Measurements from ENCODE around the gene CYB5D1. TPM values are rescaled to one million over a fixed set of nuclear protein-coding genes. Genes with fewer than 3 reads are reported as not detected.
"Not testable (repeated sequence)": the region's sequence is repeated elsewhere in the genome, so short reads cannot be mapped to it uniquely, and the experiment has no call there.

Gene CYB5D1
- total and polyA plus RNA-seq, 2 of the 8 experiments (the other 6 are each of a cell fraction or from before 2014, with no cell fraction given) = 11.0 to 18.0 TPM

- H3K23ac ChIP-seq (ENCODE audit: insufficient read length); H3K18ac ChIP-seq (ENCODE audit: extremely low read depth, low read length); H2BK20ac ChIP-seq (ENCODE audit: low read length); H2BK12ac ChIP-seq (ENCODE audit: low read depth, low read length); H3K4me2 ChIP-seq (ENCODE audit: insufficient read depth in 1 of 2, low read depth in 2 of 2, low read length in 2 of 2); H3K27ac ChIP-seq (ENCODE audit: low read depth, low read length); H3K14ac ChIP-seq (ENCODE audit: insufficient read length); H2AK5ac ChIP-seq (ENCODE audit: low read depth, low read length); POLR2A ChIA-PET (ENCODE audit: partially characterized antibody); H3K79me1 ChIP-seq (ENCODE audit: low read depth, low read length); H3K36me3 ChIP-seq (ENCODE audit: control insufficient read depth in 2 of 4, insufficient read depth in 4 of 4, low read length in 3 of 4); H3K79me2 ChIP-seq (ENCODE audit: control insufficient read depth in 1 of 2, insufficient read depth in 2 of 2, low read length in 2 of 2); H2BK120ac ChIP-seq (replicated peaks; ENCODE audit: low read depth, low read length); H3K4ac ChIP-seq (replicated peaks; ENCODE audit: insufficient read length, low read depth, low read length); FAIRE-seq; H3K9me3 ChIP-seq (ENCODE audit: insufficient read depth in 2 of 2, low read depth in 1 of 2, low read length in 1 of 2); H4K91ac ChIP-seq (replicated peaks; ENCODE audit: insufficient read length, low read length); H3K56ac ChIP-seq (replicated peaks; ENCODE audit: insufficient read length, low read depth, low read length); H4K20me1 ChIP-seq (replicated peaks in 1 of 2; ENCODE audit: control insufficient read depth in 1 of 2, insufficient read depth in 2 of 2, low read length in 2 of 2); H2BK15ac ChIP-seq (ENCODE audit: low read length); H3K9ac ChIP-seq (replicated peaks in 1 of 4; ENCODE audit: extremely low read depth in 1 of 4, low read depth in 3 of 4, low read length in 3 of 4); H2AFZ ChIP-seq (ENCODE audit: low read length); H2BK5ac ChIP-seq (ENCODE audit: low read depth, low read length); H3K27me3 ChIP-seq (replicated peaks in 1 of 4; ENCODE audit: control insufficient read depth in 3 of 4, extremely low read depth in 1 of 4, insufficient read depth in 3 of 4, low read length in 3 of 4); H3K4me1 ChIP-seq (replicated peaks in 1 of 4; ENCODE audit: control insufficient read depth in 3 of 4, insufficient read depth in 4 of 4, low read length in 3 of 4); H3K4me3 ChIP-seq (ENCODE audit: extremely low read depth in 1 of 4, insufficient read depth in 2 of 4, low read depth in 3 of 4, low read length in 4 of 4); H3K23me2 ChIP-seq (ENCODE audit: low read depth, low read length); H4K5ac ChIP-seq (ENCODE audit: insufficient read length, low read depth, low read length); H4K8ac ChIP-seq (ENCODE audit: extremely low read depth, insufficient read depth, low read length); DNase-seq (ENCODE audit: low read depth in 1 of 2, low spot score in 2 of 2): not testable (repeated sequence)
- WGBS, 2 experiments (ENCODE audit: extremely low coverage in 1 of 2, insufficient coverage in 1 of 2, insufficient read length in 1 of 2, insufficient replicate concordance in 2 of 2, low coverage in 1 of 2, low lambda C conversion rate in 2 of 2, missing lambda C conversion rate in 1 of 2) = 87% methylated on average over 5 of the region's 5 CpGs; no CpG with 5 or more reads in 1 of the 2 experiments
- CTCF ChIA-PET (ENCODE audit: partially characterized antibody) = interaction anchor here (0.6 to 5.5 kb wide), 17 partner anchors 8 to 193 kb away, joined by 3 to 26 read pairs (median 5); no protein-coding TSS in a partner anchor
These were observed 6.6 kb downstream of the CYB5D1 start for GRCh38 chr17:7864384-7864783.

All from H1 (cell line).